ENCODE results near the gene PBRM1.

PBRM1 gene

GRCh38 chr3:52558436-52558835 lies 127.3 kb downstream of the PBRM1 start:
- H3K4me3 ChIP-seq, result no peak overlapping the region
- DNase-seq (ENCODE audit: low spot score), result no peak
- no peak overlapping the region for H3K27ac ChIP-seq
- no peak for TF ChIP-seq CTCF (IDR thresholded peaks at IDR 0.05)

DNA sequence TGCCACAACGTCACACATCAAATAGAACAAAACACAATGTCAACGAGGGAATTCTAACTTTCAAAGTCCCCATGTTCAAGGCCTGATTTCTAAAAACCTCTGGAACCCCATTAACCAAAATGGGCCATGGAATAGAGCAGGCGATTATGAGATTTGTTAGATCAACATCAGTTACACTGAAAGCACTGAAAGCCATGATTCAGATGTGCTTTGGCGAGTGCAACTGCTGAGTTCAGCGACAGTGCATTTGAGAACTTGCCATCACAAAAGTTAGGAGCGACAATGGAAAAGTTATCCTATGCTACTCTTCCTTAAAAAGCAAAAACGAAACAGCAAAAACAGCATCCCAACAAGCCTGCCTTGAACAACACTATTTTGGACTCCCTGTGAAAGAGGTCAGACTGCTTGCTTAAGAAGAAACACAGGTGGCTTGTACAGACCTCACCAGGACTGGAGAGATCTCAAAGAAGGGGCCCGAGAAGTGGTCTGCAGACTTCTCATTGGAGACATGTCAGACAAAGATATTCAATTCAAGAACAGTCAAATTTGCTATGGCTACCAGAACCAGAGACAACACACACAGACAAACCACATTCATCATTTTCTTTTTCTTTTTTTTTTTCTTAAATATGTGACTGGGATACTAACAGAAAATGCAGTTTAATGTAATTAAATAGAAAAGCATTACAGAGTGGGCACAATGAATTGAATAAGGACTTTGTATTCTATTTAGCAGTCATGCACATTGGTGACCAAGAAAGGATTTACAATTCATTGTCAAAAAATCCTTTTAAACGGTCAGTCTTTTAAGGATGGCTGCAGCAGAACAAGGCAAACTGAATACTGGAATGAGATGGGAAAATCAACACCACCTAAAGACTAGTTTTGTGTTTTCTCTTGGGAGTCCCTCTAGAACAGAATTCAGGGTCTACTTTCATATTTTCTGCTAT lies 128.4 kb downstream of the PBRM1 start:
- no peak for DNase-seq (ENCODE audit: low spot score)
- no peak overlapping the region for H3K27ac ChIP-seq
- TF ChIP-seq CTCF (IDR thresholded peaks at IDR 0.05), result no peak
- no peak overlapping the region for H3K4me3 ChIP-seq

- Histone ChIP-seq H3K27ac (no peak overlapping the region), H3K4me3 (no peak overlapping the region)
- TF ChIP-seq CTCF (IDR thresholded peaks at IDR 0.05), result no peak
- no peak for DNase-seq (ENCODE audit: low spot score)
These were observed 130.7 kb downstream of the PBRM1 start for GRCh38 chr3:52555056-52555455.

DNA sequence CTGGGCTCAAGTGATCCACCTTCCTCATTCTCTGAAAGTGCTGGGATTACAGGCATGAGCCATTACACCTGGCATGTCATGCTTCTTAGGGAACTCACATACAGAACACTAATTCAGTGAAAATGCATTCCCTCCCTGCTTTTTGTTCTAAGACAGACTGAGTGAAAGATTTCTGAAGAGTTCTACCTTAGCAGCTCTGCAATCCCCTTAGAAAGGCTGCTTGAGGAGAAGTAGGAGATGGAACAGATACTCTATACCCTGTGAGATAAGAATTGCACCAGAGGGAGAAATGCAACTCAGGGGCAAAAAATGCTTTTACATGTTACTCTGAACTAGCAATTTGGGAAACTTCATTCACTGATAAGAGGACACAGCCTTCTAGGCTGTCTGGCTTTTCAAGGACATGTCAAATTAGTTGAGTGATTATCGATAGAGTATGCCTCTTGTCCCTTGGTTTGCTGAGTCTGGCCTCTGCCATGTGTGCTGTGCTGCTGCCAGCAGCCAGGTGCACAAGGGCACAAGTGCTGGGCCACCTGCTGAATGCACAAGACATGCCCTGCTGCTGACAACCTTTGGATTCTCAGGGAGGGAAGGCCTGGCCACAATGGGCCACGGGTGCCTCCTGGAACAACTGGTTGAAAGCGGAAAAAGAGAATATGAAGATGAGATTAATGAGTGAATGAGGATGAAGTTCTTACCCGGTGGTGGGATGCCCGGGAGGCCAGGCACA lies 131.5 kb downstream of the PBRM1 start:
- Histone ChIP-seq H3K27ac (no peak overlapping the region), H3K4me3 (no peak overlapping the region)
- no peak for TF ChIP-seq CTCF (IDR thresholded peaks at IDR 0.05)
- no peak for DNase-seq (ENCODE audit: low spot score)

DNA sequence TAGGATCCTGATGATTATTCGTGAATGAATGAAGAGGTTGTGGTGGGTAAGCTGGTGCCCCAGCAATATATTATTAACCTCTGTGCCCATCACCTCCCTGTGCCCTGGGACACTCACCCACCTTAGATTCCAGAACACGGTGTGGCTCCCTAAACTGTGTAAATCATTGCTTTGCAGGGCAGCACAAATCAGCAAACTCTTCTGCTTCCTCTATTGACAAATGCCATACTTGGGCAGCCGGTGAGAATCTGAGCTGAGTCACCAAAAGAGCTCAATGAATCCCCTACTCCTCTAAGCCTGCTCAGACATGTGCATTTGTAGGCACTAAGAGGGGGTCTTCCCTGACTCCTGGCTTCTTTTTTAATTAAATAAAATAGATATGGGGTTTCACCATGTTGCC lies 133.6 kb downstream of the PBRM1 start:
- TF ChIP-seq CTCF (IDR thresholded peaks at IDR 0.05), result no peak
- Histone ChIP-seq H3K4me3 (no peak overlapping the region), H3K27ac (no peak overlapping the region)
- DNase-seq (ENCODE audit: low spot score), result no peak

DNA sequence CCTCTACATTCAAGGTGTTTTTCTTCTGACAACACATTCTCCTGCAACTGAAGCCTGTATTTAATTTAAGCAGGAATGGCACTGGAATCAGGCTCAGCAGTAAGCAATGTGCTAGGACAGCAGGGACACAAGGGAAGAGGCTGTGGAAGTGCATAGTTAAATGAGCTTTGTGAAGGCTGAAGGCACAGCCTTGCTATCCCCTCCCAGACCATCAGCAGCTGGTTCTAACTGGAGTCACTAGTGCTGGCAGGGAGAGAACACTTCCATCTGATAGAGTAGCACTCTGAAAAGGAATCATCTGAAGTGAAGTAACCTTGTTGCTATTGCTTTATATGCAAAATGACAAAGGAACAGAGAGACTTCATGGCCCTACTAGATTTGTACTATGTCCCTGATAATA lies 134.6 kb downstream of the PBRM1 start:
- DNase-seq (ENCODE audit: low spot score), result no peak
- TF ChIP-seq CTCF (IDR thresholded peaks at IDR 0.05), result no peak
- Histone ChIP-seq H3K4me3 (no peak overlapping the region), H3K27ac (no peak overlapping the region)
